OCI-LY7 (cell line): Measurements from ENCODE around the gene GNG13. TPM values are rescaled to one million over a fixed set of nuclear protein-coding genes. Genes with fewer than 3 reads are reported as not detected.

Source experiments
- BruUV-seq: library from RNA; stranded (reverse); fragments of 400-500 nt; replicated peaks from 2 replicates; lab custom pipeline; 2021; lab: Mats Ljungman, UMichigan
- CTCF ChIA-PET: fragments of 300-600 bp; sonication (Branson Sonifier 250); formaldehyde crosslinking; loops from one replicate; lab custom pipeline; 2022; ENCODE audit warnings: antibody characterized with exemption; ENCODE audit not compliant: unreplicated experiment; lab: Charles Lee
- POLR2A ChIA-PET: fragments of 300-600 bp; sonication (Branson Sonifier 250); formaldehyde crosslinking; loops from one replicate; lab custom pipeline; 2022; ENCODE audit warnings: antibody characterized with exemption; lab: Charles Lee
- DNase-seq: peaks from one replicate; pipeline ENCODE4 v3.0.0-alpha.2; 2015; ENCODE audit warnings: low spot score
- H2AFZ ChIP-seq: fragments of 200-600 bp; sonication (generic), shearing (Covaris generic); 2 replicates; pipeline ENCODE4 v1.6.1; 2014; ENCODE audit warnings: mild to moderate bottlenecking, antibody characterized with exemption, low read length, moderate library complexity
- H3K27ac ChIP-seq: fragments of 200-600 bp; sonication (generic); 2 replicates; pipeline ENCODE4 v1.5.1; 2014; ENCODE audit warnings: mixed run types, low read depth, mild to moderate bottlenecking, moderate library complexity, low read length, inconsistent platforms; ENCODE audit not compliant: poor library complexity, severe bottlenecking
- H3K36me3 ChIP-seq: fragments of 200-600 bp; sonication (generic); 2 replicates; pipeline ENCODE4 v1.6.1; 2014; ENCODE audit warnings: mild to moderate bottlenecking, antibody characterized with exemption, low read length, moderate library complexity, mixed read lengths; ENCODE audit not compliant: insufficient read depth
- H3K4me1 ChIP-seq: fragments of 200-600 bp; sonication (generic); 2 replicates; pipeline ENCODE4 v1.5.1; 2014; ENCODE audit warnings: mild to moderate bottlenecking, low read length; ENCODE audit not compliant: insufficient read depth, poor library complexity, severe bottlenecking
- H3K4me2 ChIP-seq: fragments of 200-600 bp; sonication (generic); 2 replicates; pipeline ENCODE4 v1.6.1; 2014; ENCODE audit warnings: mild to moderate bottlenecking, low read length
- H3K4me3 ChIP-seq: fragments of 200-600 bp; sonication (generic); 2 replicates; pipeline ENCODE4 v1.5.1; 2014; ENCODE audit warnings: mild to moderate bottlenecking, low read depth, low read length; ENCODE audit not compliant: poor library complexity, severe bottlenecking
- H3K79me2 ChIP-seq: fragments of 200-600 bp; sonication (generic); 2 replicates; pipeline ENCODE4 v1.6.1; 2016; ENCODE audit warnings: low read depth, mild to moderate bottlenecking, low read length, moderate library complexity, mixed read lengths; ENCODE audit not compliant: insufficient read depth
- H3K9me2 ChIP-seq: fragments of 200-600 bp; sonication (generic); 2 replicates; pipeline ENCODE4 v1.6.1; 2016; ENCODE audit warnings: mild to moderate bottlenecking, low read length, mixed read lengths; ENCODE audit not compliant: insufficient read depth
- H3K9me3 ChIP-seq: fragments of 200-600 bp; sonication (generic); 2 replicates; pipeline ENCODE4 v1.6.1; 2014; ENCODE audit warnings: mild to moderate bottlenecking, mixed run types, low read length, mixed read lengths
- H4K20me1 ChIP-seq: fragments of 200-600 bp; sonication (generic); 2 replicates; pipeline ENCODE4 v1.6.1; 2014; ENCODE audit warnings: mild to moderate bottlenecking, antibody characterized with exemption, low read length, moderate library complexity, mixed read lengths; ENCODE audit not compliant: insufficient read depth
- EZH2phosphoT487 ChIP-seq: fragments of 200-600 bp; sonication (generic); IDR thresholded peaks from 2 replicates; pipeline ENCODE4 v1.6.1; 2018; ENCODE audit warnings: low read depth, borderline replicate concordance, mild to moderate bottlenecking, mixed run types, antibody characterized with exemption, low read length, moderate library complexity, mixed read lengths
- intact Hi-C: fragments of 100-400 bp; cut with micrococcal nuclease; formaldehyde crosslinking; loops from one replicate; pipeline ENCODE4 v1.10.0; 2022; ENCODE audit not compliant: unreplicated experiment
- total RNA-seq, 2 experiments: library from RNA; depleted of rRNA in 1 of 2; stranded (reverse); fragments of >200 nt in 1 of 2; shearing (Covaris generic) in 1 of 2; gene quantifications; 2 replicates each; pipeline ENCODE4 v1.2.3, GENCODE V29; 2014 to 2022
- TF ChIP-seq, protein P1 (sequence below): fragments of 200-600 bp; sonication (generic); conservative IDR thresholded peaks from 2 replicates; pipeline ENCODE4 v1.5.1; 2014; ENCODE audit warnings: mild to moderate bottlenecking, antibody characterized with exemption, low read length, moderate library complexity, mixed read lengths

Gene GNG13
- total RNA-seq, 2 experiments from 2014 or later, result not detected

DNA sequence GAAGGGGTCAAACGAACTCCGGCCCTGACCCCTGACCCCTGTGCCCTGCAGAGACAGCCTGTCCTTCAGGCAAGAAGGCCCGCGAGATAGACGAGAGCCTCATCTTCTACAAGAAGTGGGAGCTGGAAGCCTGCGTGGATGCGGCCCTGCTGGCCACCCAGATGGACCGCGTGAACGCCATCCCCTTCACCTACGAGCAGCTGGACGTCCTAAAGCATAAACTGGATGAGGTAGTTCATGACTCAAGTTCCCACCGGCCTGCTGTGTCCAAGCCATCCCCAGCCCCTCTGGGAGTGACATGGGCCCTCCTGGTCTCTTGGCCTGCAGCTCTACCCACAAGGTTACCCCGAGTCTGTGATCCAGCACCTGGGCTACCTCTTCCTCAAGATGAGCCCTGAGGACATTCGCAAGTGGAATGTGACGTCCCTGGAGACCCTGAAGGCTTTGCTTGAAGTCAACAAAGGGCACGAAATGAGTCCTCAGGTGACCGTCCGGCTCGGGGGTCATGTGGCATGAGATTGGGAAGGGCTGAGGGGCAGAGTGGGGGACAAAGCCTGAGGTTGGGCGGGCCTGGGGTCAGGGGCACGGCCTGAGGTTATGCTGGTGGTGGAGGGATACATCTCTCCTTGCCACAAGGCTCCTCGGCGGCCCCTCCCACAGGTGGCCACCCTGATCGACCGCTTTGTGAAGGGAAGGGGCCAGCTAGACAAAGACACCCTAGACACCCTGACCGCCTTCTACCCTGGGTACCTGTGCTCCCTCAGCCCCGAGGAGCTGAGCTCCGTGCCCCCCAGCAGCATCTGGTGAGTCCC lies 34.3 kb downstream of the GNG13 start:
- BruUV-seq, result no TSS peak
- TF ChIP-seq, protein P1, sequence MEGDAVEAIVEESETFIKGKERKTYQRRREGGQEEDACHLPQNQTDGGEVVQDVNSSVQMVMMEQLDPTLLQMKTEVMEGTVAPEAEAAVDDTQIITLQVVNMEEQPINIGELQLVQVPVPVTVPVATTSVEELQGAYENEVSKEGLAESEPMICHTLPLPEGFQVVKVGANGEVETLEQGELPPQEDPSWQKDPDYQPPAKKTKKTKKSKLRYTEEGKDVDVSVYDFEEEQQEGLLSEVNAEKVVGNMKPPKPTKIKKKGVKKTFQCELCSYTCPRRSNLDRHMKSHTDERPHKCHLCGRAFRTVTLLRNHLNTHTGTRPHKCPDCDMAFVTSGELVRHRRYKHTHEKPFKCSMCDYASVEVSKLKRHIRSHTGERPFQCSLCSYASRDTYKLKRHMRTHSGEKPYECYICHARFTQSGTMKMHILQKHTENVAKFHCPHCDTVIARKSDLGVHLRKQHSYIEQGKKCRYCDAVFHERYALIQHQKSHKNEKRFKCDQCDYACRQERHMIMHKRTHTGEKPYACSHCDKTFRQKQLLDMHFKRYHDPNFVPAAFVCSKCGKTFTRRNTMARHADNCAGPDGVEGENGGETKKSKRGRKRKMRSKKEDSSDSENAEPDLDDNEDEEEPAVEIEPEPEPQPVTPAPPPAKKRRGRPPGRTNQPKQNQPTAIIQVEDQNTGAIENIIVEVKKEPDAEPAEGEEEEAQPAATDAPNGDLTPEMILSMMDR, result no peak
- TF ChIP-seq EZH2phosphoT487, result no peak
- Histone ChIP-seq H3K4me3 (no peak overlapping the region), H3K4me1 (no peaks in the 10 kb centered on the region), H3K9me3 (no peaks in the 10 kb centered on the region), H3K36me3 (no peaks in the 10 kb centered on the region), H3K27ac (no peak overlapping the region), H3K79me2 (no peaks in the 10 kb centered on the region), H3K9me2 (no peaks in the 10 kb centered on the region), H4K20me1 (no peaks in the 10 kb centered on the region), H3K4me2 (no peak overlapping the region), H2AFZ (no peak overlapping the region)
- intact Hi-C loops, result no loop called here
- no peak for DNase-seq
- ChIA-PET POLR2A (no interaction called here), CTCF (no interaction called here)

DNA sequence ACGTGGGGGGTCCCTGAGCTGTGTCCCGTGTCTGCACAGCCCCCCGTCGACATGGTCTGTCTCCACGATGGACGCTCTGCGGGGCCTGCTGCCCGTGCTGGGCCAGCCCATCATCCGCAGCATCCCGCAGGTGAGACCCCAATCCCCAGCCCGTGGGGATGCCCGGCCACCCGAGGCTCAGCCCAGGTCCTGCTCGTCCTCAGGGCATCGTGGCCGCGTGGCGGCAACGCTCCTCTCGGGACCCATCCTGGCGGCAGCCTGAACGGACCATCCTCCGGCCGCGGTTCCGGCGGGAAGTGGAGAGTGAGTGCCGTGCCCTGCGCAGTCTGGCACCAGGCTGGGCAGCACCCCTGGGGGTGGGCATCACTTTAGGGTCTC lies 35.1 kb downstream of the GNG13 start:
- Histone ChIP-seq H3K9me3 (no peaks in the 10 kb centered on the region), H3K36me3 (no peaks in the 10 kb centered on the region), H4K20me1 (no peaks in the 10 kb centered on the region), H3K9me2 (no peaks in the 10 kb centered on the region), H3K4me2 (no peak overlapping the region), H3K27ac (no peak overlapping the region), H3K4me1 (no peaks in the 10 kb centered on the region), H3K4me3 (no peak overlapping the region), H3K79me2 (no peaks in the 10 kb centered on the region), H2AFZ (no peak overlapping the region)
- intact Hi-C loops, result no loop called here
- ChIA-PET CTCF (no interaction called here), POLR2A (no interaction called here)
- no peak for TF ChIP-seq EZH2phosphoT487
- TF ChIP-seq, protein P1, result no peak
- no TSS peak for BruUV-seq
- no peak for DNase-seq

DNA sequence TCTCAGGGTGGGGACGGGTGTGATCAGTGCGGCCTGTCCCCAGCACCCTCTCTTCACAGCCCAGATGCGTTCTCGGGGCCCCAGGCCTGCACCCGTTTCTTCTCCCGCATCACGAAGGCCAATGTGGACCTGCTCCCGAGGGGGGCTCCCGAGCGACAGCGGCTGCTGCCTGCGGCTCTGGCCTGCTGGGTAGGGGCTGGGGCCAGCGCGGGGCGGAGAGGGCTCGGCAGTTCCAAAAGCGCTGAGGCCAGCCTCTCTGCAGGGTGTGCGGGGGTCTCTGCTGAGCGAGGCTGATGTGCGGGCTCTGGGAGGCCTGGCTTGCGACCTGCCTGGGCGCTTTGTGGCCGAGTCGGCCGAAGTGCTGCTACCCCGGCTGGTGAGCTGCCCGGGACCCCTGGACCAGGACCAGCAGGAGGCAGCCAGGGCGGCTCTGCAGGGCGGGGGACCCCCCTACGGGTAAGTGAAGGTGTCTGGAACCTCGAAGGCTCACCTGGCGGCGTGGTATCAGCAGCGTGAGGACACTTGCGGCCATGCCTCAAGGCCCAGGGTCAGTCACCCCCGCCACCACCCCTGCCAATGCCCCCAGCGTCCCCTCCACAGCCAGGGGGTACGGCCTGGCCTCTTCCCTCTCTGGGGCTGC lies 35.6 kb downstream of the GNG13 start:
- H3K27ac ChIP-seq, result no peak overlapping the region

More for the DNA sequence above, 35.6 kb downstream of the GNG13 start:
- Histone ChIP-seq H3K4me1 (no peaks in the 10 kb centered on the region), H3K79me2 (no peaks in the 10 kb centered on the region), H3K36me3 (no peaks in the 10 kb centered on the region), H3K9me3 (no peaks in the 10 kb centered on the region), H3K4me2 (no peak overlapping the region), H3K9me2 (no peaks in the 10 kb centered on the region), H3K4me3 (no peak overlapping the region), H4K20me1 (no peaks in the 10 kb centered on the region), H2AFZ (no peak overlapping the region)
- TF ChIP-seq, protein P1, result no peak
- TF ChIP-seq EZH2phosphoT487, result no peak
- no TSS peak for BruUV-seq
- intact Hi-C loops, result no loop called here
- CTCF ChIA-PET, result no interaction called here
- POLR2A ChIA-PET, result no interaction called here
- no peak for DNase-seq
